Esophagus muscularis mucosa (tissue), 3 donors: Measurements from ENCODE around the gene VSIG10L2.
"Not testable (repeated sequence)": the region's sequence is repeated elsewhere in the genome, so short reads cannot be mapped to it uniquely, and the experiment has no call there.

Experiments used
- CTCF ChIP-seq, 3 experiments: fragments of 200-600 bp in 2 of 3; fragments of 450-650 bp in 1 of 3; sonication (generic) in 2 of 3; IDR thresholded peaks; one replicate each; pipeline ENCODE4 v1.5.1; 2017 to 2019; ENCODE audit warnings: antibody characterized with exemption in 3 of 3, mild to moderate bottlenecking in 2 of 3, moderate library complexity in 1 of 3
- POLR2A ChIP-seq: fragments of 450-650 bp; IDR thresholded peaks from one replicate; pipeline ENCODE4 v1.6.1; 2017; ENCODE audit warnings: antibody characterized with exemption, moderate library complexity, mild to moderate bottlenecking, low read depth

DNA sequence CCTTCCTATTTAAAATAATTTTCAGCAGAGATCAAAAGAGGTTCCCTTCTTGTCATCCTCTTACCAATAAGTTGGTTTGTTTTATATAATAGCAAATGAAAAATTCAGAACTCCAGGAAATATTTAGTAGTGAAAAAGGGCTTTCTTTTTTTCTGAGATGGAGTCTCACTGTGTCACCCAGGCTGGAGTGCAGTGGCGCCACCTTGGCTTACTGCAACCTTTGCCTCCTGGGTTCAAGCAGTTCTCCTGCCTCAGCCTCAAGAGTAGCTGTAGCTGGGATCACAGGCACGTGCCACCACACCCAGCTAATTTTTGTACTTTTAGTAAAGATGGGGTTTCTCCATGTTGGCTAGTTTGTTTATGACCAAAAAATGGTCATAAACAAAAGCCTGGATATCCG is 31.2 kb upstream of the VSIG10L2 start:
- not testable (repeated sequence) for TF ChIP-seq CTCF (IDR thresholded peaks at IDR 0.05); POLR2A
